ENCODE results near the gene KCNK4.

Gene KCNK4

DNA sequence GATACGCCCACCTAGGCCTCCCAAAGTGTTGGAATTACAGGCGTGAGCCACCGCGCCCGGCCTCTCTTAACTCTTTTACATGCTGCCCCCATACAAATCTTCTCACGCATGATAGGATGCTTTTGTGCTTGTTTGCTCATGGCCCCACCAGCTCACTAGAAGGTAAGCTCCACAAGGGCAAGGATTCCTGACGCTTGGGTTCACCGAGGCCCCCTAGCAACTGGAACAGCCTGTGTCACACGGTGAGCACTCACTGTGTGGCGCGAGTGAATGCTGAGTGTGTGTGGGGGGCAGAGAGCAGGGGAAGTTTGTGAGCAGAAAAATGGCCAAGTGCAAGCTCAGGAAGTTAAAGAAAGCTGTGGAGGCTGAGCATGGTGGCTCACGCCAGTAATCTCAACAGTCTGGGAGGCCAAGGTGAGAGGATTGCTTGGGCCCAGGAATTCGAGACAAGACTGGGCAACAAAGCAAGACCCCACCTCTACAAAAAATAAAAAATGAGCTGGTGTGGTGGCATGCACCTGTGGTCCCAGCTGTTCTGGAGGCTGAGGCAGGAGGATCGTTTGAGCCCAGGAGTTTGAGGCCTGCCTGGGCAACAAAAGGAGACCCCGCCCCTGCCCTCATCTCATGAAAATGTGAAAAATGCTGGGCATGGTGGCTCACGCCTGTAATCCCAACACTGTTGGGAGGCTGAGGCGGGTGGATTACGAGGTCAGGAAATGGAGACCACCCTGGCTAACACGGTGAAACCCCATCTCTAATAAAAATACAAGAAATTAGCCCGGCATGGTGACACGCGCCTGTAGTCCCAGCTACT, 8.9 kb upstream of the KCNK4 start:
- DNase-seq (ENCODE audit: low read depth) = no peak
- TF ChIP-seq, protein P1, sequence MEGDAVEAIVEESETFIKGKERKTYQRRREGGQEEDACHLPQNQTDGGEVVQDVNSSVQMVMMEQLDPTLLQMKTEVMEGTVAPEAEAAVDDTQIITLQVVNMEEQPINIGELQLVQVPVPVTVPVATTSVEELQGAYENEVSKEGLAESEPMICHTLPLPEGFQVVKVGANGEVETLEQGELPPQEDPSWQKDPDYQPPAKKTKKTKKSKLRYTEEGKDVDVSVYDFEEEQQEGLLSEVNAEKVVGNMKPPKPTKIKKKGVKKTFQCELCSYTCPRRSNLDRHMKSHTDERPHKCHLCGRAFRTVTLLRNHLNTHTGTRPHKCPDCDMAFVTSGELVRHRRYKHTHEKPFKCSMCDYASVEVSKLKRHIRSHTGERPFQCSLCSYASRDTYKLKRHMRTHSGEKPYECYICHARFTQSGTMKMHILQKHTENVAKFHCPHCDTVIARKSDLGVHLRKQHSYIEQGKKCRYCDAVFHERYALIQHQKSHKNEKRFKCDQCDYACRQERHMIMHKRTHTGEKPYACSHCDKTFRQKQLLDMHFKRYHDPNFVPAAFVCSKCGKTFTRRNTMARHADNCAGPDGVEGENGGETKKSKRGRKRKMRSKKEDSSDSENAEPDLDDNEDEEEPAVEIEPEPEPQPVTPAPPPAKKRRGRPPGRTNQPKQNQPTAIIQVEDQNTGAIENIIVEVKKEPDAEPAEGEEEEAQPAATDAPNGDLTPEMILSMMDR (IDR thresholded peaks at IDR 0.05; ENCODE audit: control insufficient read depth, extremely low read depth, insufficient read depth) = no peak
- no peak overlapping the region for H3K4me3 ChIP-seq (ENCODE audit: low read depth, low read length)

DNA sequence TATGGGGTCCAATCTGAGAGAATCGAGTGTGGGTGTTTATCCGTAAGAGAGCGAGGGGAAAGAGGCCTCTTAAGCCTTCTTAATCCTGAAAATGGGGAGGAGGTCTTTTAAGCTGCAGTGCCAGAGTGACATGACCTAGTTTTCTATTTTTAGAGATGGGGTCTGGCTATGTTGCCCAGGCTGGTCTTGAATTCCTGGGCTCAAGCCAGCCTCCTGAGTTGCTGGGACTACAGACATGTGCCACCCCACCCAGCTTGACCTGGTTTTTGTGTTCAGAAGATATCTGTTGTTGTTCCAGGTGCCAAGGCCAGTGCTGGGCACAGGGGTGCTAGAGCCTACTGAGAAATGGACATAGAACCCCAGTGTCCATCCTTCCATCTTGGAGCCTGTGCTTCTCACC, 8.0 kb upstream of the KCNK4 start:
- TF ChIP-seq, protein P1 (IDR thresholded peaks at IDR 0.05; ENCODE audit: control insufficient read depth, extremely low read depth, insufficient read depth) = no peak
- DNase-seq (ENCODE audit: low read depth) = no peak
- H3K4me3 ChIP-seq (ENCODE audit: low read depth, low read length) = no peak overlapping the region

DNA sequence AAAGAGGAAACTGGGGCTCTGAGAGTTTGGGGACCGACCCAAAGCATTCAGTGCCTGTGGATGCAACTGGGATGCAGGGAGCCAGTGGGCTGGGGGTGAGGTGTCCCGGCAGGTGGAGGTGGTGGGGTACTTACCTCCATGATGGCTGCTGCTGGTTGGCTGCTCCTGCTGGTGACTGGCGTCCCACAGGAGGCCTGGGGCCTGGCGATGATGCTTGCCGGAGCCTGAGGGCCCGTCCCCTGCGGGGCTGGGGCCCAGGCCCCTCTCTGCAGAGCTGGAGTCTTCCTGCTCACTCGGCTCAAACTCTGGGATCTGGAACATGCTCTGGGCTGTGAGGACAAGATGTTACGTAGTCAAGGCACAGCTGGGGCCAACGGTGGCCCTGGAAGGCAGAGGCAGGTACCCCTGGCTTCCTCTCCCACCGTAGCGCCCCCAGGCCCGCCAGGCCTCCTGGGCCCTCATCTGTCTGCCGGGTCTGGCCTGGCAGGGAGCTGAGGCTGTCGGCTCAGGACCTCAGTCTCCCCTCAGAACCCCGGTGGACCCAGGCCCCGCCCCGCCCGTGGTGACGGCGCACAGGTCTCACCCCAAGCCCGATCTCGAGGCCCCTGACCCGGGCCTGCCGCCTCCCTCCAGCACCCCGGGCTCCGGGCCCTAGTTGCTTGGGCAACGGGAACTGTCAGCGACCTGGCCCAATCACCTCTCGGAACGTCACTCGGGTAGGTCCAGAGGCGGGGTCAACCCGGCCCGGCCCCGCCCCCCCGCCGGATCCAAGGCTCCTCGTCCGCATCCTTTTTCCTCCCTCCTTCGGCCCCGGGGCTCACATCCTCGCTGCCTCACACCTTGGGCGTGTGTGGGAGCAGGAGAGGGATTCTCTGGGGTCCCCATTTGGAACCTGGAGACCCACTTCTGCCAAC, 6.8 kb upstream of the KCNK4 start, which contains the start of gene BAD:
Gene BAD (minus strand): TSS at position 618 of the 914 bp plus-strand sequence. CDS start 297 bp downstream, at position 321.
- peak; percentile 64 for DNase-seq (ENCODE audit: low read depth)
- TF ChIP-seq, protein P1 (IDR thresholded peaks at IDR 0.05; ENCODE audit: control insufficient read depth, extremely low read depth, insufficient read depth) = no peak

DNA sequence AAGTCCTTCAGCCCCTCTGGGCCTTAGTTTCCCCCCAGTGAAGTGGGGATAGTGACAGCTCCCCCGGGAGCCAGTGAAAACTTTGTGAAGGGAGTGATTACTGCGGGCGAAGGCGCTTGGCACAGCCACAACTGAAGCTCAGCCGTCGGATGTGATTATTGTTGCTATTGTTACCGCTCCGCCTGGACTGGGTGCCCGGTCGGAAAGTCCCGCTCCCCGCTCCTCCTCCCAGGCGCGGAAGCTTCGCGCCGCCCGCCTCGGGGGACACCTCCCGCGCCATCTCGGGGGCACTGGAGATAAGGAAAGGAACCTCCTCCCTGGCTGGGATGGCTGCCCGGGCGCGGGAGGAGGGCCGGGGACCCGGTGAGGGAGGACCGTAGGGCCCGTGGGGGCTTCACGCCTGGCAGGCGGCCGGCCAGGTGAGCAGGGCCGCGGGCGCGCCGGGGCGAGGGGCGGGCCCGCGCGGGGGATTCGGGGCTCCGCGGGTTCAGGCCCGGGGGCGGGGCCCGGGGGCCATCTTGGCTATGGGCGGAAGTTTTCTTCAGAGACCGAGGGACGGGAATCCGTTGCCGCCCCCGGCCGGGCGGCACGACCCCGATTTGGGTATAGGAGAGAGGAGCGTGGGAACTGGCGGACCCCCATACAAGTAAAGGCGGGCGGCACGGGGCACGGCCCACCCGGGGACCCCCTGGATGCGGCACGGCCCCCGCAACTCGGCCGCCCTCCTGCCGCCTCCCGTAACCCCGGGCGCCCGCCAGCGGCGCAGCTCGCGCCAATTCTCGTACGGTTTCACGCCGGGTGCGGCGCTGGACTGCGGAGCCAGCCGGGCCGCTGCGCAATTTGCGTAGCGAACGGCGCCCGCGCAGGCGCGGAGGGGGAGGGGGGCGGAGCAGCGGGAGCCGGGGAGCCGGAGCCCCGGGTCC, 5.9 kb upstream of the KCNK4 start, which contains the start of gene GPR137:
Gene GPR137 (plus strand): TSS at position 887 of the 923 bp plus-strand sequence. CDS start 677 bp downstream, outside the sequence.
- TF ChIP-seq, protein P1 (IDR thresholded peaks at IDR 0.05; ENCODE audit: control insufficient read depth, extremely low read depth, insufficient read depth) = no peak
- peak within 1 kb of the TSS; percentile 82 for H3K4me3 ChIP-seq (ENCODE audit: low read depth, low read length)
- no peak for DNase-seq (ENCODE audit: low read depth)

More for the DNA sequence above, 6.8 kb upstream of the KCNK4 start, which contains the start of gene BAD:
- H3K4me3 ChIP-seq (ENCODE audit: low read depth, low read length) = peak within 1 kb of the TSS; percentile 82

DNA sequence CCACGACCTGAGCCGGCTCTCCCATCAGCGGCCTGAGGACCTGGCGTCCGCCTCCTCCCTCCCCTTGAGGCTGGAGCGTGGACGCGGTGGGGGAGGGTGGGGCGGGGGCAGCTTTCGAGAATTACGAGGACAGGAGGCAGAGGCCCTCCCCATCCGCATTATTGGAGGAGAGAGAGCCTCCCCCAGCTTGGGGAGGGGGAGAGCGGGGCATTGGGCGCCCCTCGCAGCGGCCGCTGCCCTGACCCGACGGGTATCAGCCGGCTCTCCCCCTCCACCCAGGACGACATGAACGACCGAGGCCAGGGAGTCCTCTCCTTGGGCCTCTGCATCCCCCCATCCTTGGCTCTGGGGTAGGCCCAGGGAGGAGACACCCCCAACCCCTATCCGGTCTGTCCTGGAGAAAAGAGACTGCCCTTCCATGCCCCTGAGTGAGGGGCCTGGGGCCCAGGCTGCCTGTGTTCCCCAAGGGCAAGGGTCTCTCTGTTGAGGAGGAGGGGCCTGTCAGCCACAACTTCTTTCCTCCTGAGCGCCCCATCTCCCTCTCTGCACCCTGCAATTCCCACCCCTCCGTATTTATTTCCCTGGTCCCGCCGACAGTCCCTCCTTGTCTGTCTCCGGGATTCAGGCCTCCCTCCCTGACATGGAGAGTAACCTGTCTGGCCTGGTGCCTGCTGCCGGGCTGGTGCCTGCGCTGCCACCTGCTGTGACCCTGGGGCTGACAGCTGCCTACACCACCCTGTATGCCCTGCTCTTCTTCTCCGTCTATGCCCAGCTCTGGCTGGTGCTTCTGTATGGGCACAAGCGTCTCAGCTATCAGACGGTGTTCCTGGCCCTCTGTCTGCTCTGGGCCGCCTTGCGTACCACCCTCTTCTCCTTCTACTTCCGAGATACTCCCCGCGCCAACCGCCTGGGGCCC, 5.0 kb upstream of the KCNK4 start:
- no peak for DNase-seq (ENCODE audit: low read depth)
- H3K4me3 ChIP-seq (ENCODE audit: low read depth, low read length) = peak overlapping the region; percentile 82
- TF ChIP-seq, protein P1 (IDR thresholded peaks at IDR 0.05; ENCODE audit: control insufficient read depth, extremely low read depth, insufficient read depth) = peak; percentile 41

Data from LNCaP clone FGC (cell line).